Breast epithelium (tissue), 3 donors: ENCODE results near the gene KIF26B.

Source experiments
- POLR2A ChIP-seq: fragments of 450-650 bp; IDR thresholded peaks from one replicate; pipeline ENCODE4 v1.6.1; 2016; ENCODE audit warnings: antibody characterized with exemption, mild to moderate bottlenecking, moderate library complexity
- POLR2AphosphoS5 ChIP-seq, 3 donors: sonication (generic); formaldehyde crosslinking; IDR thresholded peaks; one replicate each; pipeline ENCODE4 v1.6.1; 2017; ENCODE audit warnings: antibody characterized with exemption in 3 of 3
- TF ChIP-seq, protein P1 (sequence below), 3 donors: fragments of 450-650 bp; IDR thresholded peaks; one replicate each; pipeline ENCODE4 v1.5.1; 2016 to 2017; ENCODE audit warnings: antibody characterized with exemption in 3 of 3, mild to moderate bottlenecking in 3 of 3, moderate library complexity in 3 of 3

DNA sequence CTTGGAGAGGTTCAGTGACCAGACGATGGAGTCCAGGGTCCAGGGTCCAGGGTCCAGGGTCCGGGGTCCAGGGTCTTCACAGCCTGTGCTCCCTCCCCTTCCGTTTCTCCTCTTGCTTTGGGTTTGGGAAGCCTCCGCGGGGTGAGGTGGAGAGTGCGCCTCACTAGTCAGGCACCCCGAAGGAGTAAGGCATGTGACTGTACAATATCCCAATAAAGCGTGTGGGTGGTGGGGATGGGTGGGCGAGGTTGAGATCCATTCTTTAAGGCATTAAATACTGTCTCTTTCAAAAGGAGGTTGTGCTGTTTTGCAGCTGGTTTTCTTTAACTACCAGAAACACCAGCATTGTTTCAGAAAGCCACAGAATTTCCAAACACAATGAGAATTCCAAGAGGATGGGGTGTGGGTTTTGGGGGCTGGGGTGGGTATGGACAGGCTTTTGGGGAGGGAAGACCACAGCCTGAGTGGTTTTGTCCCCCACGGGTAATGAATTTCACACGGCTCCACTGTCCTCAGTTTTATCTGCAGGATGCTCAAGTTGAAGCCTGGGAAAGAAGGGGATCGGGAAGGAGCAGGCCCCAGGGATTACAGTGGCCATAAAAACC lies 65.7 kb downstream of the KIF26B start:
- TF ChIP-seq, protein P1, sequence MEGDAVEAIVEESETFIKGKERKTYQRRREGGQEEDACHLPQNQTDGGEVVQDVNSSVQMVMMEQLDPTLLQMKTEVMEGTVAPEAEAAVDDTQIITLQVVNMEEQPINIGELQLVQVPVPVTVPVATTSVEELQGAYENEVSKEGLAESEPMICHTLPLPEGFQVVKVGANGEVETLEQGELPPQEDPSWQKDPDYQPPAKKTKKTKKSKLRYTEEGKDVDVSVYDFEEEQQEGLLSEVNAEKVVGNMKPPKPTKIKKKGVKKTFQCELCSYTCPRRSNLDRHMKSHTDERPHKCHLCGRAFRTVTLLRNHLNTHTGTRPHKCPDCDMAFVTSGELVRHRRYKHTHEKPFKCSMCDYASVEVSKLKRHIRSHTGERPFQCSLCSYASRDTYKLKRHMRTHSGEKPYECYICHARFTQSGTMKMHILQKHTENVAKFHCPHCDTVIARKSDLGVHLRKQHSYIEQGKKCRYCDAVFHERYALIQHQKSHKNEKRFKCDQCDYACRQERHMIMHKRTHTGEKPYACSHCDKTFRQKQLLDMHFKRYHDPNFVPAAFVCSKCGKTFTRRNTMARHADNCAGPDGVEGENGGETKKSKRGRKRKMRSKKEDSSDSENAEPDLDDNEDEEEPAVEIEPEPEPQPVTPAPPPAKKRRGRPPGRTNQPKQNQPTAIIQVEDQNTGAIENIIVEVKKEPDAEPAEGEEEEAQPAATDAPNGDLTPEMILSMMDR (IDR thresholded peaks at IDR 0.05) = no peak
- TF ChIP-seq POLR2AphosphoS5 (IDR thresholded peaks at IDR 0.05) (no peak), POLR2A (no peak)
